Esophagus (tissue), 2 donors: ENCODE measurements around the gene TTC13. TPM values are rescaled to one million over a fixed set of nuclear protein-coding genes. Genes with fewer than 3 reads are reported as not detected.

ENCODE experiments used
- H3K27ac ChIP-seq, 2 donors: one replicate each; pipeline ENCODE4 v1.5.1; 2013; ENCODE audit warnings: low read depth in 2 of 2, mild to moderate bottlenecking in 2 of 2, inconsistent platforms in 1 of 2, low read length in 1 of 2, moderate library complexity in 1 of 2
- H3K27me3 ChIP-seq, 2 donors: one replicate each; pipeline ENCODE4 v1.6.1; 2013; ENCODE audit warnings: low read length in 2 of 2, control low read depth in 1 of 2, mild to moderate bottlenecking in 1 of 2; ENCODE audit not compliant: insufficient read depth in 2 of 2, control insufficient read depth in 1 of 2
- H3K36me3 ChIP-seq, 2 donors: one replicate each; pipeline ENCODE4 v1.6.1; 2013; ENCODE audit warnings: low read length in 1 of 2; ENCODE audit not compliant: control insufficient read depth in 2 of 2, insufficient read depth in 2 of 2
- H3K4me1 ChIP-seq, 2 donors: one replicate each; pipeline ENCODE4 v1.6.1; 2013; ENCODE audit warnings: low read length in 1 of 2; ENCODE audit not compliant: control insufficient read depth in 2 of 2, insufficient read depth in 2 of 2
- H3K4me3 ChIP-seq, 2 donors: one replicate each; pipeline ENCODE4 v1.5.1; 2013; ENCODE audit warnings: low read length in 2 of 2, mild to moderate bottlenecking in 2 of 2, low read depth in 1 of 2, moderate library complexity in 1 of 2
- H3K9me3 ChIP-seq, 2 donors: one replicate each; pipeline ENCODE4 v1.6.1; 2013; ENCODE audit warnings: mild to moderate bottlenecking in 2 of 2, low read depth in 1 of 2, low read length in 1 of 2, moderate library complexity in 1 of 2; ENCODE audit not compliant: control insufficient read depth in 2 of 2, insufficient read depth in 1 of 2
- WGBS, 2 donors: extraction: QIAGEN DNeasy Blood & Tissue Kit; methylation state at CpG; one replicate each; pipeline ENCODE4 v1.1.7; 2013; 5-methylcytosine and 5-hydroxymethylcytosine counted together
- polyA plus RNA-seq, 2 donors: library from polyadenylated mRNA; stranded (reverse); fragments of 200-250 nt; gene quantifications; one replicate each; pipeline ENCODE4 v1.2.3, GENCODE V29; 2013
- donor health status: healthy with polysubstance abuse.
- donor health status: Bipolar disorder and iron deficiency.

TTC13 gene
- polyA plus RNA-seq, 2 donors, result 5.0 to 7.6 TPM

DNA sequence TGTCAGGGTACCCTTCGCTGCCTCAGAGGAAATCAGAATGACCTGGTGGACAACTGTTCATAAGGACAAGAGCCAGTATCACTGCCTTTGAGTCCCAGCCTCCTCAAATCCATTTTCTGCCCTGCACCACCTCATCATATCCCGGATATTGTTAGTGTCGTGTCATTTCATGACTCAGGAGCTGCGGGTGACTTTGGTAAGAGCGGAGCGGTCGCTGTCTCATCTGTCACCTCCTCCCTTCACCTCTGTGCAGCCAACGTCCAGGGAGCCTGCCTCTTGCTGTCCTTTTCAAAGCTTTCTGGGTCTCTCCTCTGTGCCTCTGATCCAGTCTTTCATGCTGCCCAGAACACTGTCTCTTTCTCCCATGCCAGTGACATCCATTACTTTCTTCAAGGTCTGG is 103.3 kb downstream of the TTC13 start:
- Histone ChIP-seq H3K4me3 (no peak overlapping the region), H3K27me3 (no peaks in the 10 kb centered on the region), H3K27ac (no peak overlapping the region), H3K36me3 (no peaks in the 10 kb centered on the region), H3K9me3 (no peaks in the 10 kb centered on the region), H3K4me1 (peaks cover 0 to 4% of the 10 kb centered on the region in 2 donors)
- WGBS, 2 donors, result 90 to 93% methylated on average over 8 of the region's 8 CpGs

DNA sequence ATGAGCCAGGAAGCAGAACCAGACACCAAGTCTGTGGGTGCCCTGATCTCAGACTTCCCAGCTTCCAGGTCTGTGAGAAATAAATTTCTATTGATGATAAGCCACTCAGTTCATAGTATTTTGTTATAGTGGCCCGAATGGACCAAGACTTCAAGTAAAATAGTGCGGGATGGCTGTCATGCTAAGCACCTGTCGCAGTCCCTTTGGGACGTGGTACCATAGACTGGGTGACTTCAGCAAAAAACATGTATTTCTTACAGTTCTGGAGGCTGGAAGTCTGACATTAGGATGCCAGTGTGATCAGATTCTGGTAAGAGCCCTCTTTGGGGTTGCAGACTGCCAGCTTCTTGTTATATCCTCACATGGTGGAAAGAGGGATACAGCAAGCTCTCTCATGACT is 107.7 kb downstream of the TTC13 start:
- Histone ChIP-seq H3K27ac (no peak overlapping the region), H3K36me3 (no peaks in the 10 kb centered on the region), H3K4me3 (no peak overlapping the region), H3K9me3 (no peaks in the 10 kb centered on the region), H3K4me1 (peaks cover 0 to 2% of the 10 kb centered on the region in 2 donors), H3K27me3 (no peaks in the 10 kb centered on the region)
- 93 to 96% methylated on average over 4 of the region's 4 CpGs for WGBS, 2 donors

DNA sequence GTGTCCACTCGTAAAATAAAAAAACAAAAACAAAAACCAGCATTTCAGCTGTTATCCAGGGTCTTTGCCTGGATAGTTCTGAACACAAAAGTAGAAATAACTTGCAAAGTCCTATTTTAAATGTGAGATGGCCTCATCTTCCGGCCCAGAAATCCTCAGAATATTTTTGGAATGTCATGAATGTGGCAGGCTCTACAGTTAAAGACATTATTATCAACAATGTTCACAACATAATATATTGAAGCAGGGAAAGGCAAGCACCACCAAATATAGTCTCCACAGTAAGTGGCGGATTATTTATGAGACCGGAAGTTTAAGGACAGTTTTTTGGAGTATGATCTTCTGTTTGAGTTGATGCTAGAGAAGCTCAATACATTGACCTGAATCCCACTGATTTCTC is 109.2 kb downstream of the TTC13 start:
- no peak overlapping the region for H3K4me3 ChIP-seq
- H3K27ac ChIP-seq, result no peak overlapping the region

DNA sequence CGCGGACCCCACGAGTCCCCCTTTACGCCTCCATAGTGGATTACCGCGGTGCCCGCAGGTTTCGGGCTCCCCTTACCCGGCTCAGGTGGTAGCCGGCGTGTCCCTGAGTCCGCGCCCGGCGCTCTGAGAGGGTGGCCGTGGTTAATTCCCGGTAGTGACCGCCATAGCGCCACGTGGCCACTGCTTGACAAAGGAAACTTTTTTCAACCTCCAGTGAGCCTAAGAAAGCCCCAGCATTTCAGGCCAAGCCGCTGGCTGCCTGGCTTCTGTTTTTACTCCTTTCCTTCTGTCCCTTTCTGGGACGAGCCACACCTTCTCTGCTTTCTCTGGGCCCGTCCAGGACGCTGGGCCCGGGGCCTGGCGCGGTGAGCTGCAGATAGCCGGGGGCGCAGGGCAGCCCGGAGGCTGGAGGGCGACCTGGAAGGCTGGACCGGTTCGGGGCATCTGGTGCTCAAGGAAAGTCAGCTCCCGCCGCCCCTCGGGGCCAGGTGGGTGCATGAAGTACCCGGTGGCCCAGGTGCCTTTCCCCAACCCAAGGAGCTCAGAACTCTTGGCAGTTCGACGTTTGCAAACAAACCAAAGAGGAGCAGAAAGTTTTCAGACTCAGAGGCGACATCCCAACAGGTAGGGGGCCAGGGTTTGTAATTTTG is 109.8 kb downstream of the TTC13 start:
- peaks cover 0 to 4% of the 10 kb centered on the region in 2 donors for H3K4me1 ChIP-seq
- peak overlapping the region; percentile 48 to 79 for H3K4me3 ChIP-seq
- 6% methylated on average over 40 of the region's 40 CpGs for WGBS, 2 donors
- no peaks in the 10 kb centered on the region for H3K9me3 ChIP-seq
- H3K36me3 ChIP-seq, result no peaks in the 10 kb centered on the region
- H3K27ac ChIP-seq, result peak overlapping the region; percentile 68 to 76
- no peaks in the 10 kb centered on the region for H3K27me3 ChIP-seq

More for the DNA sequence above, 109.2 kb downstream of the TTC13 start:
- Histone ChIP-seq H3K9me3 (no peaks in the 10 kb centered on the region), H3K4me1 (peaks cover 0 to 3% of the 10 kb centered on the region in 2 donors), H3K27me3 (no peaks in the 10 kb centered on the region), H3K36me3 (no peaks in the 10 kb centered on the region)
- 70 to 72% methylated on average over 4 of the region's 4 CpGs for WGBS, 2 donors

DNA sequence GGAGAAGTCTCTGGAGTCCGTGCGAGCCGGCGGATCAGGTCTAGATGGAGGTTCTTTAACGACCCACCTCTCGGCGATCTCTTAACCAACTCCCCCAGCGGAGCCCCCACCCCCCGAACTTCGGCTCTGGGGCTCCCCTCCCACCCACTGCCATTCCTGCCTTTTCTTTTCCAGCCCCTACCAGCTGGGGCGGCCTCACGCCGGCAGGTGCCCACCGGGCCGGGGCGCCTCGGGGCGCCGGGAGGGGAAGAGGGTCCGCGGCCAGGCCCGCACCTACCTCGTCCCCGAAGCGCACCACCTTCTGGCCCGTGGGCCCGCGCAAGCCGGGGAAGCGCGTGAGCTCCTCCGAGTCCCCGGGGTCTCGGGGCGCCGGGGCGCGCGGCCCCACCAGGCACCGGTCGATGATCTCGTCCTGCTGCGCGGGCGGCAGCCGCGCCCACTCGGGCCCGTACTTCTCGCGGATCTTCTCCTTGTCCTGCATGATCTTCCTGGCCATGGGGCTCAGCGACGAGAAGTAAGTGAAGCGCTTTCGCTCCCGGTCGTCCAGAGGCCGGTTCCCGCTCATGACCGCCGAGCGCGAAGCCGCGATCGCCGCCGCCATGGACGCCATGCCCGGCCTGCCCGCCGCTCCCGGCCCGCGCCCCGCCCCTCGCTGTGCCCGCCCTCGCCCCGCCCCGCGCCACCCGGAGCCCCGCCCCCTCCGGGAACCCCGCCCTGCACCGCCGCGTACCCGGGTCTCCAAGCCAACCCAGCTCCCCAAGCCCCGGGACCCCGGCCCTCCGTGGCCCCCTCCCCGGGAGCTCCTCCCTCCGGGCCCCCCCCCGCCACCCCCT is 110.5 kb downstream of the TTC13 start, which contains the start of gene C1orf198:
C1orf198 (minus strand) TSS at position 619 of the 833 bp plus-strand sequence; CDS start at position 610, 9 bp downstream.
- Histone ChIP-seq H3K27me3 (no peaks in the 10 kb centered on the region), H3K9me3 (no peaks in the 10 kb centered on the region), H3K27ac (peak within 1 kb of the TSS; percentile 70 to 86), H3K4me1 (peaks cover 0 to 7% of the 10 kb centered on the region in 2 donors), H3K36me3 (no peaks in the 10 kb centered on the region), H3K4me3 (peak within 1 kb of the TSS; percentile 79 to 91)
- 1% methylated on average over 58 to 96 of the region's 96 CpGs for WGBS, 2 donors

DNA sequence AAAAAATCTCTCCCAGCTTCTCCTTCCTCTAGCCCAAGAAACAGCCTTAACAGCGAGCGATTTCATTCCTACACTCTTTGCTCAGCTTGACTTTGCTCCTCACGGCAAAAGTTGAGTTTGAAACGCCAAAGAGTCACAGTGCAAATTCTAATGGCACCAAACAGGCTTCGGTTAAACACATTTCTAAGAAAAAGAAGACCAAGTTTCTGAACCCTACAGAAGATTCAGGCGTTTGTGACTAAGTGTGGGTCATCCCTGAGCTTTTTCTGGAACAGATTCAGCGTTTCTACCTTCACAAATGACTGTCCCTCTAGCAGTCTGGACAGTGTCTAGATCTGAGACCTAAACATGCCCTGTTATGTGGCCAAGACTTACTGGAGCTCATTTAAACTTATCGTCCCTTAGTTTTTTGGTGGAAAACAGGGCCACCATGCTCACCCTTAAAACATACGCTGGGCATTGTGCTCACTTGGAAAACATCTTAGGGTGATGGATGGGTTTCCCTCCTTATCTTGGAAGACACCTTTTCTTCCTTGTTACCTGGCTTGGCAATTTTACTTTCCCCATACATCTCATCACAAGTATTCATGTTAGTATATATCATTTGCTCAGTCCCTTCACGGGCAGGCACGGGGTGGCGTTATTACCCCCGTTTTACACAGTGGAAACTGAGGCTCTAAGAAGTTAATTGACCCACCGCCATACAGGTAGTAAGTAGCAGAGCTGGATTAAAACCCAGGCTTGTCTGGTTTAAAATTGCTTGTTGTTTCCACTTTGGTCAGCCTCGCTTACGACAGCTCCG is 111.4 kb downstream of the TTC13 start:
- Histone ChIP-seq H3K36me3 (no peaks in the 10 kb centered on the region), H3K4me3 (peak overlapping the region; percentile 79 to 91), H3K27me3 (no peaks in the 10 kb centered on the region), H3K4me1 (peaks cover 0 to 7% of the 10 kb centered on the region in 2 donors), H3K9me3 (no peaks in the 10 kb centered on the region), H3K27ac (peak overlapping the region; percentile 70 to 86)
- 19 to 27% methylated on average over 17 of the region's 17 CpGs for WGBS, 2 donors

DNA sequence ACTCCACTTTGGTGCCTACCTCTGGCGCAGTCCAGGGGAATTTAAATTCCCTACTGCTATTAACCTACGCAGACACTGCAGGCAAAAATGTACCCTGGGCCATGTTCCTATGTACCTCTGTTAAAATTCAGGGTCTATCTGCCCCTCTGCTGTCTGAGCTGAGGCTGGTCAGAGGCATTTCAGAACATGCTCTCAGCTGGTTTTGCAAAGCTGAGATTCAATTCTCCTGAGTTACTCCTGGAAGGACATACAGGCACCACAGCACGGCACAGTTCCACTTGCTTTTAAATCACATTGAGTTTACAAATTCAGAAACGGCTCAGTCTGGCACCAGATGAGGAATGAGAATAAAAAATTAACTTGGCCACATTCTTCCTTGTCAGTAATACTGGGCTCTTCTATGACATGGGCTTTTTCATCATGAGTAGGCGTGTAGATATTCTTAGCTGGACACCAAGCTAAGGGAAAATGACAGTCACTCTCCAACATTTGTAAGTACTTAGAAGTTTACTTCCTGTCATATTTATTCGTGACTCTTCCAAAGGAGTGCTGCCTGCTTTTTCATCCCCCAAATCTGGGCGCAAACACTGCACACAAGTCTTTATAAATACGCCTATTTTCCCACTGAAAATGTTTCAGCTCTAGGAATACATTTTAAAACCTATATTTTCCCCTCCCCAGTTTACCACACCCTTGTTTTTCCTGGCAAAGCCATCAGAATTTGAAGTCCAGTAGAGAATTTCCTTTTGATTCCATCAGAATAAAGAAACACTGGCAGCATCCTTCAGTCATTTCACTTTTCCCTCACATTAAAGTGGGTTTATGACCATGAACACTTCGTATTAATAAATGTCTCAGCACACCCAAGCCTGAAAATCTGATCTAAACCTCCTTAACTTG is 112.2 kb downstream of the TTC13 start:
- Histone ChIP-seq H3K36me3 (no peaks in the 10 kb centered on the region), H3K4me3 (peak overlapping the region in 1 of 2 donors; percentile 79)

DNA sequence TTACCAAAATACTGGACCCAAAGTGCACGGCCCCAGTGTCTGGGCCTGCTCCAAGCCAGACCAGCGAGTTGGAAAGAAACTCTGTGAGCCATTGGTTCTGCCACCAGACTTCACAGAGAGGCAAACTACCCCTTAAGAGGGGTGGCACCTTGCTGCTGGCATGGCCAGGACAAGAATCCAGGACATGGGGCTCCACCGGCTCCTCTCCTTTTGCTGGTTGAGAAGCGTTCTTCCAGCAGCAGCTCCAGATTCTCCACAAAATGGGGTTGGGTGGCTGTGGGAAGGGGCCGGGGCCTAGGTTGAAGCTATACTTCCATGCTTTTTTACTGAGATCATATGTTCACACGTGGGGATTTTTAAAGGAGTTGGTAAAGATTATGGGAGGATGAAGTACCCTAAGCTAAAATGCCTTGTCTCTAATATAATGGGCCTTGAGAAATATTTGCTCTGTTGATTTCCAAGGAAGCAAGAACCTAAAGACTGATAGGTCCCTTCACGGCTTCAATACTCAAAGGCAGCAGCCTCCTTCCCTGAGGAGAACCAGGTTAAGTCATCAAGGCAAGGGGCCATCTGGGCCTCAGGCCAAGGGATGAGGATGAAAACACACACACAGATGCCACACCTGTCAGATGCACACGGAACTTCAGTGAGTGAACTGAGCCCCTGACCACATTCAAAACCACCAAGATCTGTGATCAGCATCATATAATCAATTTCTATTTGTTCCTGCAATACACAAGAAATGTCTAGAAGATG is 113.4 kb downstream of the TTC13 start:
- WGBS, 2 donors, result 82 to 83% methylated on average over 8 of the region's 8 CpGs
- Histone ChIP-seq H3K27ac (peak overlapping the region in 1 of 2 donors; percentile 0), H3K9me3 (no peaks in the 10 kb centered on the region), H3K4me1 (peaks cover 4 to 7% of the 10 kb centered on the region in 2 donors), H3K36me3 (no peaks in the 10 kb centered on the region), H3K27me3 (no peaks in the 10 kb centered on the region), H3K4me3 (no peak overlapping the region)

More for the DNA sequence above, 112.2 kb downstream of the TTC13 start:
- H3K27ac ChIP-seq, result peak overlapping the region; percentile 70 to 86
- no peaks in the 10 kb centered on the region for H3K27me3 ChIP-seq
- WGBS, 2 donors, result 57 to 60% methylated on average over 9 of the region's 9 CpGs
- no peaks in the 10 kb centered on the region for H3K9me3 ChIP-seq
- peaks cover 3 to 7% of the 10 kb centered on the region in 2 donors for H3K4me1 ChIP-seq
